ENCODE results near the gene FBF1. TPM values are rescaled to one million over a fixed set of nuclear protein-coding genes. Genes with fewer than 3 reads are reported as not detected.

FBF1 gene
- total RNA-seq, 3 donors from 2014 or later = 7.7 to 18.7 (median 17.7) TPM

DNA sequence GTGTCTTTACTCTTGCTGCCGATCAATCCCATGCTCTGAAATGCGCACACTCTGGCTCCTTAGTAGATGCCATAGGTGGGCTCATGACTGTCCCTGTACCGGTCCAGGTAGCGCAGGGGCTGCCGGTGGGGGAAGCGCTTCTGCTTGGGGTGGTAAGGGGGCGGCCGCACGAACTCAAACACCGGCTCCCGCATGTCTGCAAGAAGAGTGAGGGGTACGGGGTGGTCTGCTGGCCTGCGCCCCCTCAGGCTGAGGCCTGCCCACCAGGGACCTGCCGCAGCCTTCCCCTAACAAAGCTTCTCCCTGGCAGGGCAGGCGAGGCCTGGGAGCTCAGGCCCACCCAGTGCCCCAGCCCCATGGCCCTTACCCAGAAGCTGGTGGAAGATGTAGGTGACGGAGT is 42.1 kb downstream of the FBF1 start:
- no peak overlapping the region for H3K27ac ChIP-seq
- intact Hi-C loops (cut with DNase I; ENCODE audit: low total_unique reads) = no loop called here
- no peak for DNase-seq (ENCODE audit: low spot score in 2 of 2)
- no peak for TF ChIP-seq POLR2A (IDR thresholded peaks at IDR 0.05)
- TF ChIP-seq POLR2AphosphoS5 (IDR thresholded peaks at IDR 0.05) = no peak
- TF ChIP-seq, protein P1, sequence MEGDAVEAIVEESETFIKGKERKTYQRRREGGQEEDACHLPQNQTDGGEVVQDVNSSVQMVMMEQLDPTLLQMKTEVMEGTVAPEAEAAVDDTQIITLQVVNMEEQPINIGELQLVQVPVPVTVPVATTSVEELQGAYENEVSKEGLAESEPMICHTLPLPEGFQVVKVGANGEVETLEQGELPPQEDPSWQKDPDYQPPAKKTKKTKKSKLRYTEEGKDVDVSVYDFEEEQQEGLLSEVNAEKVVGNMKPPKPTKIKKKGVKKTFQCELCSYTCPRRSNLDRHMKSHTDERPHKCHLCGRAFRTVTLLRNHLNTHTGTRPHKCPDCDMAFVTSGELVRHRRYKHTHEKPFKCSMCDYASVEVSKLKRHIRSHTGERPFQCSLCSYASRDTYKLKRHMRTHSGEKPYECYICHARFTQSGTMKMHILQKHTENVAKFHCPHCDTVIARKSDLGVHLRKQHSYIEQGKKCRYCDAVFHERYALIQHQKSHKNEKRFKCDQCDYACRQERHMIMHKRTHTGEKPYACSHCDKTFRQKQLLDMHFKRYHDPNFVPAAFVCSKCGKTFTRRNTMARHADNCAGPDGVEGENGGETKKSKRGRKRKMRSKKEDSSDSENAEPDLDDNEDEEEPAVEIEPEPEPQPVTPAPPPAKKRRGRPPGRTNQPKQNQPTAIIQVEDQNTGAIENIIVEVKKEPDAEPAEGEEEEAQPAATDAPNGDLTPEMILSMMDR (IDR thresholded peaks at IDR 0.05) = no peak
- H3K27me3 ChIP-seq = no peaks in the 10 kb centered on the region
- no peaks in the 10 kb centered on the region for H3K9me3 ChIP-seq
- no peak overlapping the region for H3K4me3 ChIP-seq
- no peaks in the 10 kb centered on the region for H3K36me3 ChIP-seq
- H3K4me1 ChIP-seq = peaks cover 0 to 19% of the 10 kb centered on the region in 2 donors

DNA sequence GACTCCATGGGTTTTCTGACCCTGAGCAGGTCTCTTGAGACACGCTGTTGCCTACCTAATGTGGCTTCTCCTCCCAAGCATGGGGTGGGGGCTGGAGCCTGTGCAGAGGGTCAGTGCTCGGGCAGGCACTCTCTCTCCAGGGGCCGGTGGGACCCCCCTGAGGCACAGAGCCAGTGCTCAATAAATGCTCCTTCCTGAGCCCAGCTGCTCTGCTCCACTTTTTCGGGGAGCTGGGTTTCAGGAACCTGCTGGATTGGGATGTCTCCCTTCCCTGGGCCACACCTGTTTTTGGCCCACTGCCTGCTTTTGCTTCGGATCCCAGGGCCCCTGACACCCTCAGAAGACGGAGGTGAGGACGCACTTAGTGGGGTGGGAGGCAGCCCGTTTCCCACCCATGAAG is 42.8 kb downstream of the FBF1 start:
- DNase-seq (ENCODE audit: low spot score in 2 of 2) = no peak
- H3K27me3 ChIP-seq = no peaks in the 10 kb centered on the region
- no peak overlapping the region for H3K27ac ChIP-seq
- no peaks in the 10 kb centered on the region for H3K36me3 ChIP-seq
- TF ChIP-seq POLR2A (IDR thresholded peaks at IDR 0.05) = no peak
- H3K9me3 ChIP-seq = no peaks in the 10 kb centered on the region
- intact Hi-C loops (cut with DNase I; ENCODE audit: low total_unique reads) = no loop called here
- peaks cover 0 to 16% of the 10 kb centered on the region in 2 donors for H3K4me1 ChIP-seq
- H3K4me3 ChIP-seq = no peak overlapping the region

DNA sequence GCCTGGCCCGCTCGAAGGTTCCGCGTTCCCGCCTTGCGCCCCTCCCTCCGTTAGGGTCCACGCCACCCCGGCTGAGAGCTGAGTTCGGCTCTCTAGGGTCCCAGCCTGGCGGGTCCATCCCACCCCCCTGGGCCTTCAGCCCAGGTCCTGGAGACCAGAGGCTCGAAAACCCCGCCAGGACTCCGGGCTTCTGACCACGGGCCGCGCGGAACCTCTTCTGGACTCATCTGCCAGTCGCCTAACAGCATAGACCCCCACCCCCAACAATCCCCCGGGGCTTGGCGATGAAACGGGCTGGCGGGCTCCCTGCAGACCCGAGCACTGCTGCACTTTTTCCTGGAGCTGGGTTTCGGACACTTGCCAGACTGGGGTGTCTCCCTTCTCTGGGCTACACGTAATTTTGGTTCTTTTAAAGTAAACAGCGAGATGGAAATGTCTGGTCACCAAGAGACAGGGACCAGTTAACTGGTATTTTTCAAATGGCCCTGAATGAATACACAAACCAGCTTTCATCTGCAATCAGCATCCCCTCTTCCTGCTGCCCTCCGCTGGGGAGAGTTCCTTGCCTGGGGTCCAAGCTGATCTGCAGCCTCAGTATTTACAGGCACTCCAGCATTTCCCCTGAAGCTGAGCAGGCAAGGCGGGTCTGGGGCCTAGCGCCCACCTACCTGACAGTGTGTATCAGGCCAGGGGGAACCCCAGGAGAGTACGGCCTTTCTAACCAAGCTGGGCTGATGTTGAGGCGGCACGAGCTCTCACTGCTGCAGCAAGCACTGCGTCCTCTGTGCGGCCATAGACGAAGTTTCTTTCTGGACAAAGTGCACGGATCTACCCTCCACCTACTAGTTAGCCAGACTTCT is 43.5 kb downstream of the FBF1 start:
- no peak for TF ChIP-seq POLR2AphosphoS5 (IDR thresholded peaks at IDR 0.05)
- intact Hi-C loops (cut with DNase I; ENCODE audit: low total_unique reads) = no loop called here
- peaks cover 0 to 16% of the 10 kb centered on the region in 2 donors for H3K4me1 ChIP-seq
- no peaks in the 10 kb centered on the region for H3K9me3 ChIP-seq
- peak overlapping the region; percentile 90 to 92 for H3K27ac ChIP-seq
- no peaks in the 10 kb centered on the region for H3K36me3 ChIP-seq
- no peak for DNase-seq (ENCODE audit: low spot score in 2 of 2)
- no peaks in the 10 kb centered on the region for H3K27me3 ChIP-seq
- peak overlapping the region; percentile 66 to 84 (median 80) for H3K4me3 ChIP-seq

DNA sequence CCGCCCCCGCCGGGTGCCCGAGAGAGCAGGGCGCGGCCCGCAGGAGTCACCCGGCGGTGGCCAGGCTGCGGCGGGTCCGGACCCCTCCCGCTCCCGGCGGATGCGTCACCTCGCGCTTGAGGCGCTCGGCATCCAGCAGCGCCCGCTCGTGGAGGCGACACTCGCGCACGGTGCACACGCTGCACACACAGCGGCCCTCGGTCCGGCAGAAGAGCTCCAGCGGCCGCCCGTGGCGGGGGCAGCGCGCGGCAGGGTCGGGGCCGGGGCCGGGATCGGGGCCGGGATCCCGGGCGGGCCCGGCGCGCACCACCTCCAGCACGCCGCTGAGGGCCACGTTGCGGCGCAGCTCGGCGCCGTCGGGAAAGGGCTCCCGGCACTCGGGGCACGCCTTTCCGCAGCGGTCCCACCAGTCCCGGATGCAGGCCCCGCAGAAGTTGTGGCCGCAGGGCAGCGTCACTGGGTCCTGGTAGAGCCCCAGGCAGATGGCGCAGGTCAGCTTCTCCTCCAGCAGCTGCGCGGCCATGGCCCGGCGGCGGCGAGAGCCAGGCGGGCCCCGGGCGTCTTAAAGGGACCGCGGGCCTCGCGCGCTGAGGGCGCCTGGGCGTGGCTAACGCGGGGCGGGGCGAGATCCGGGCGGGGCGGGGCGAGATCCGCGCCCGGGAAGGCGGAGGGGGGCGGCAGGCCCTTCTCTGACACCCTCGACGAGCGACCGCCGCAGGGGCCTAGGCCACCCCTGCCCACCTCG is 44.3 kb downstream of the FBF1 start, which contains the start of gene TRIM65:
TRIM65 (minus strand) TSS at position 537 of the 745 bp plus-strand sequence; CDS start at position 523, 14 bp downstream.
- DNase-seq (ENCODE audit: low spot score in 2 of 2) = peak; percentile 70 to 81
- H3K4me3 ChIP-seq = peak within 1 kb of the TSS; percentile 66 to 84 (median 80)
- H3K27ac ChIP-seq = peak within 1 kb of the TSS; percentile 90 to 92
- TF ChIP-seq POLR2AphosphoS5 (IDR thresholded peaks at IDR 0.05) (peak in 2 of 3 donors; percentile 57 to 63), POLR2A (IDR thresholded peaks at IDR 0.05) (no peak)
- TF ChIP-seq, protein P1 (IDR thresholded peaks at IDR 0.05) = peak in 1 of 3 donors; percentile 40
- intact Hi-C loops (cut with DNase I; ENCODE audit: low total_unique reads) = no loop called here
- H3K27me3 ChIP-seq = no peaks in the 10 kb centered on the region
- H3K9me3 ChIP-seq = no peaks in the 10 kb centered on the region
- peaks cover 0 to 16% of the 10 kb centered on the region in 2 donors for H3K4me1 ChIP-seq
- no peaks in the 10 kb centered on the region for H3K36me3 ChIP-seq

DNA sequence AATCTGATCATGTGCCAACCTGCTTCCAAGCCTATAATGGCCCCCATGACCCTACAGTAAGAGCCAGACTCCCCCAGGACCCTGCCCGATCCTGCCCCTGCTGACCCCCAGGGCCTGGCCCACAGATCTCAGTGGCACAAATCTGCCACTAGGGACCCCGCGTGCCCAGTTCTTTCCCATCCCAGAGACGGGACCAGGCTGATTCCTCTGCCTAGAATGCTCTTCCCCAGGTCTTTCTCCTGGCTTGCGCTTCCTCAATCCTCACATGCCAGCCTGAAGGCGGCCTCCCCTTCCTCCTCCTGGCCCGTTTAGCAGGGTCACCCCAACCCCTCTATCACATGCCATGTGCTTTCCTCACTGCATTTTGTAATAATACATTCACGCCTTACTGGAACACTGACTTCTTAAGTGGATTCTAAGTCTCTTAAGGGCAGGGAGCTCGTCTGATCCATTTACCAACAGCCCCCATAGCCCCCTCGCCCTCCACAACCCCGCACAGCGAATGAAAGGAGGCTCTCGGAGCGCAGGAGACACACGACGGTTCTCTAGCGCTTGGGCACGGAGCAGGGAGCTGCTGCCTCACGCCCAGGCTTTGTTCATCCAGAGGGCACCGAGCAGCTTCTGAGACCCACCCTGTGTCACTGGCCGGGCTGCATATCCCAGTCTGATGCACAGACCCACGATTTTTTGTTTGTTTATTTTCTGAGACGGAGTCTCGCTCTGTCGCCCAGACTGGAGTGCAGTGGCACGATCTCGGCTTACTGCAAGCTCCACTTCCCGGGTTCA is 45.3 kb downstream of the FBF1 start:
- Histone ChIP-seq H3K36me3 (no peaks in the 10 kb centered on the region), H3K27me3 (no peaks in the 10 kb centered on the region), H3K4me1 (peaks cover 0 to 16% of the 10 kb centered on the region in 2 donors), H3K4me3 (peak overlapping the region; percentile 66 to 84 (median 80)), H3K27ac (peak overlapping the region; percentile 90 to 92), H3K9me3 (no peaks in the 10 kb centered on the region)
- TF ChIP-seq POLR2AphosphoS5 (IDR thresholded peaks at IDR 0.05) (no peak), POLR2A (IDR thresholded peaks at IDR 0.05) (no peak)
- TF ChIP-seq, protein P1 (IDR thresholded peaks at IDR 0.05) = peak in 1 of 3 donors; percentile 9
- no peak for DNase-seq (ENCODE audit: low spot score in 2 of 2)
- intact Hi-C loops (cut with DNase I; ENCODE audit: low total_unique reads) = no loop called here

Data from breast epithelium (tissue), 4 donors.